Smooth muscle cell of trachea (primary cell): Measurements from ENCODE around the gene ZNF85. TPM values are rescaled to one million over a fixed set of nuclear protein-coding genes. Genes with fewer than 3 reads are reported as not detected.

Experiments used
- total RNA-seq: library from RNA; depleted of rRNA; stranded (reverse); fragments of >200 nt; gene quantifications from 2 replicates; pipeline ENCODE4 v1.2.1, GENCODE V29; 2014

ZNF85 gene
- 1.5 and 4.8 TPM in 2 replicates for total RNA-seq

DNA sequence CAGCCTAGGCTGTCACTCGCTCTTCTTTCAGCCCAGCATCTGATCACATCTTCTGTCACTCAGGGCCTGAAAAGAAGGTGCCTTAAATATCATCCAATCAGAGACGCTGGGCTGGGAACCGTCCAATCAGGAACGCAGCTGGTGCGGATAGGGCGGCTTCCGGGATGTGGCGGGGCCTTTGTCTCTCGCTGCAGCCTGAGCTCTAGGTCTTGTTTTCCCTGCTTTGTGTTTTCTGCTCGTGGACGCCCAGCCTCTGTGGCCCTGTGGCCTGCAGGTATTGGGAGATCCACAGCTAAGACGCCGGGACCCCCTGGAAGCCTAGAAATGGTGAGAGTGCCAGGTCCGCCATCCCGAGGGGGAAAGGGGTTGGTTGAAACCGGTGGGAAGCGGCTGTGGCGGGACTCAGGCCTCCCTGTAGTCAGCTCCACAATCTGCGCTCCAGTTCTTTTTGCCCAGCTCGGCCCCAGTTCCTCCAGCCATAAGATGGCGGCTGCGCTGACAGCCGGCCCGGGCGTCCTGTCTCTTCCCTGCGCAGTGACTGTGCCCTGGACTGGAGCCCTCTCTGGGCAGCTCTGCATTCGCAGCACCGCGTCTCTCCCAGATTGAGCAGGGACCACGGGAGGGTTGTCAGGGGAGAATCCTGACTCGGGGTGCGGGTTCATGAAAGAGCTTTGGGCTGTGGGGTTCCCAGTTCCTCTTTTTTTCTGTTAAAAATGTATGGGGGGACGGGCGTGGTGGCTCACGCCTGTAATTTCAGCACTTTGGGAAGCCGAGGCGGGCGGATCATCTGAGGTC is at the start of gene ZNF85:
Gene ZNF85, plus strand, starts transcription at position 175 of the 795 bp plus-strand sequence. Its CDS starts 150 bp downstream, at position 325.

Other genes starting within 250 kb of the ZNF85 start
- 0.83 and 3.5 TPM in 2 replicates for gene ZNF66, start 146.9 kb upstream of the ZNF85 start, total RNA-seq
- 8.1 and 10.0 TPM in 2 replicates for gene ZNF430, start 97.4 kb downstream of the ZNF85 start, total RNA-seq
- gene ZNF714, start 159.0 kb downstream of the ZNF85 start, total RNA-seq: 2.5 and 7.6 TPM in 2 replicates
- 2.9 and 3.1 TPM in 2 replicates for gene ZNF431, start 218.8 kb downstream of the ZNF85 start, total RNA-seq